Choroid plexus epithelial cell (primary cell): ENCODE results near the gene PAX5.

Source experiments
- DNase-seq: peaks from one replicate; pipeline ENCODE4 v3.0.0-alpha.2; 2010; ENCODE audit warnings: low read depth
- H3K4me3 ChIP-seq: 2 replicates; pipeline ENCODE4 v1.5.1; 2011; ENCODE audit warnings: low read depth, mild to moderate bottlenecking, control low read depth, low read length, moderate library complexity
- CTCF ChIP-seq: conservative IDR thresholded peaks from 2 replicates; pipeline ENCODE4 v1.5.1; 2011; ENCODE audit warnings: low read depth, mild to moderate bottlenecking, control low read depth, inconsistent platforms, low read length, moderate library complexity

The PAX5 gene

GRCh38 chr9:36842560-36843530, 191.2 kb downstream of the PAX5 start:
- TF ChIP-seq CTCF, result no peak
- no peak for DNase-seq
- H3K4me3 ChIP-seq, result no peak overlapping the region

GRCh38 chr9:36840898-36841536, 193.1 kb downstream of the PAX5 start:
- no peak for DNase-seq
- H3K4me3 ChIP-seq, result no peak overlapping the region
- no peak for TF ChIP-seq CTCF

GRCh38 chr9:36839131-36839885, 194.8 kb downstream of the PAX5 start:
- no peak overlapping the region for H3K4me3 ChIP-seq
- DNase-seq, result no peak
- no peak for TF ChIP-seq CTCF

GRCh38 chr9:36837431-36838405, 196.3 kb downstream of the PAX5 start:
- no peak for DNase-seq
- H3K4me3 ChIP-seq, result no peak overlapping the region
- no peak for TF ChIP-seq CTCF

GRCh38 chr9:36836486-36836885, 197.6 kb downstream of the PAX5 start:
- DNase-seq, result no peak
- no peak for TF ChIP-seq CTCF
- no peak overlapping the region for H3K4me3 ChIP-seq
